Effector memory CD4-positive, alpha-beta T cell (primary cell): ENCODE results near the gene CDS2.
A peak's percentile ranks its signal among the peaks of the same experiment; 100 is the strongest.

Experiments used
- DNase-seq, 3 donors: peaks; one replicate each; pipeline ENCODE4 v3.0.0-alpha.2; 2020
- H3K27ac ChIP-seq: 2 replicates; pipeline ENCODE4 v1.7.0; 2013; ENCODE audit warnings: mild to moderate bottlenecking, low read length, moderate library complexity; ENCODE audit not compliant: insufficient read depth, poor library complexity, severe bottlenecking
- H3K27me3 ChIP-seq: replicated peaks from 2 replicates; pipeline ENCODE4 v1.7.0; 2013; ENCODE audit warnings: mild to moderate bottlenecking, low read length; ENCODE audit not compliant: insufficient read depth, control insufficient read depth, poor library complexity, severe bottlenecking
- H3K36me3 ChIP-seq: 2 replicates; pipeline ENCODE4 v1.7.0; 2013; ENCODE audit warnings: mild to moderate bottlenecking, low read length, moderate library complexity; ENCODE audit not compliant: control insufficient read depth, insufficient read depth
- H3K4me1 ChIP-seq: 2 replicates; pipeline ENCODE4 v1.7.0; 2013; ENCODE audit warnings: low read length, mild to moderate bottlenecking; ENCODE audit not compliant: control insufficient read depth, insufficient read depth, poor library complexity, severe bottlenecking
- H3K4me3 ChIP-seq: 2 replicates; pipeline ENCODE4 v1.7.0; 2013; ENCODE audit warnings: low read length, low read depth, mild to moderate bottlenecking; ENCODE audit not compliant: insufficient read depth, poor library complexity, severe bottlenecking
- H3K9me3 ChIP-seq: 2 replicates; pipeline ENCODE4 v1.7.0; 2013; ENCODE audit warnings: mild to moderate bottlenecking, low read length, moderate library complexity; ENCODE audit not compliant: control insufficient read depth

CDS2 gene

GRCh38 chr20:5198651-5198924 lies 71.8 kb downstream of the CDS2 start:
- H3K27me3 ChIP-seq, result no peaks in the 10 kb centered on the region
- H3K9me3 ChIP-seq, result no peaks in the 10 kb centered on the region
- H3K4me1 ChIP-seq, result no peaks in the 10 kb centered on the region
- H3K4me3 ChIP-seq, result no peak overlapping the region
- peaks cover 11% of the 10 kb centered on the region for H3K36me3 ChIP-seq
- H3K27ac ChIP-seq, result no peak overlapping the region
- DNase-seq, result no peak

DNA sequence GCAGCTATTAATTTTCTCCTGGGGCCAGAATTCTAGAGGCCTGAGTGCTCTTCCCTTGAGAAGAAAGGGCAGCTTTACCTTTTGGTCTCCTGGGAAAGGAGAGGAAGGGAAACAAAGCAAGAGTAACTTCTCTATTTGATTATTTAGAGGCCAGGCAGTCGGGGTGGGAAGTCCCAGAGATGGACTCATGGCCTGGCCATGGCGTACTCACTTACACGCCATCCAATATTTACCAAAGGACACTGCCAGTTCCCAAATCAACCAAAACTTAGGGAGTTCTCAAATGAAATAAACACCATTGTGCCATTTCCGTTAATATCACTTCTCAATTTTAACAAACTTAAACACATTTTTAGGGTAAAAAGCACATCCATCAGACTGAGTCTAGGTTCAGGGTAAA lies 76.6 kb downstream of the CDS2 start:
- no peak for DNase-seq
- H3K9me3 ChIP-seq, result no peaks in the 10 kb centered on the region
- H3K36me3 ChIP-seq, result peaks cover 6% of the 10 kb centered on the region
- H3K4me3 ChIP-seq, result no peak overlapping the region
- H3K27me3 ChIP-seq, result no peaks in the 10 kb centered on the region
- no peaks in the 10 kb centered on the region for H3K4me1 ChIP-seq
- H3K27ac ChIP-seq, result no peak overlapping the region

GRCh38 chr20:5205348-5206210 lies 78.8 kb downstream of the CDS2 start:
- Histone ChIP-seq H3K36me3 (no peaks in the 10 kb centered on the region), H3K4me3 (no peak overlapping the region), H3K27me3 (no peaks in the 10 kb centered on the region), H3K27ac (no peak overlapping the region), H3K9me3 (no peaks in the 10 kb centered on the region), H3K4me1 (no peaks in the 10 kb centered on the region)
- DNase-seq, result peak; percentile 17 to 40 (median 27)

- no peaks in the 10 kb centered on the region for H3K9me3 ChIP-seq
- DNase-seq, result no peak
Observed at GRCh38 chr20:5207138-5207537, 80.3 kb downstream of the CDS2 start.

GRCh38 chr20:5211803-5212714 lies 85.3 kb downstream of the CDS2 start:
- Histone ChIP-seq H3K4me3 (no peak overlapping the region), H3K36me3 (peaks cover 6% of the 10 kb centered on the region), H3K27ac (no peak overlapping the region), H3K9me3 (no peaks in the 10 kb centered on the region), H3K27me3 (no peaks in the 10 kb centered on the region), H3K4me1 (no peaks in the 10 kb centered on the region)
- no peak for DNase-seq

More at GRCh38 chr20:5207138-5207537, 80.3 kb downstream of the CDS2 start:
- H3K36me3 ChIP-seq, result peaks cover 5% of the 10 kb centered on the region
- H3K27me3 ChIP-seq, result no peaks in the 10 kb centered on the region
- H3K4me1 ChIP-seq, result no peaks in the 10 kb centered on the region
- H3K27ac ChIP-seq, result no peak overlapping the region
- no peak overlapping the region for H3K4me3 ChIP-seq

DNA sequence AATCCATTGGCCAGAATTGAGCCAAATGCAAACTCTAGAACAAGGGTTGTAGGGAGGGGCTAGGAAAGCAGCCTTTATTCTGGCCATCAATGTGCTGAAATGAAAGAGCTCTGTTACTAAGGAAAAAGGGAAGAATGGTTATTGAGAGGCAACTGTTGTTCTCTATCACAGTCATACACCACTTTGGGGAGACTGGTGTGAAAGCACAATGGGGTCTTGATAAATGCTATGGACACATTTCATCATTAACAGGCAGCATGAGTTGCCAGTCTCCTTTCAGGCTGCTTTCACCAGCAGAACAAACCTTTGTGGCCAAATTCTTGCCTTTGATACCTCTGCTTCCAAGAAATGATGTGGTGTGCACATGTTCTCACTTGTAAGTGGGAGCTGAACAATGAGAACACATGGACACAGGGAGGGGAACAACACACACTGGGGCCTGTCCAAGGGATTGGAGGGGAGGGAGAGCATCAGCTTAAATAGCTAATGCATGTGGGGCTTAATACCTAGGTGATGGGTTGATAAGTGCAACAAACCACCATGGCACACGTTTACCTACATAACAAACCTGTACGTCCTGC lies 86.2 kb downstream of the CDS2 start:
- no peaks in the 10 kb centered on the region for H3K4me1 ChIP-seq

GRCh38 chr20:5214826-5215225 lies 88.0 kb downstream of the CDS2 start:
- Histone ChIP-seq H3K36me3 (peaks cover 6% of the 10 kb centered on the region), H3K4me3 (no peak overlapping the region), H3K4me1 (no peaks in the 10 kb centered on the region), H3K9me3 (no peaks in the 10 kb centered on the region), H3K27ac (no peak overlapping the region), H3K27me3 (no peaks in the 10 kb centered on the region)
- DNase-seq, result no peak

More for the DNA sequence above, 86.2 kb downstream of the CDS2 start:
- H3K27ac ChIP-seq, result no peak overlapping the region
- no peak for DNase-seq
- no peak overlapping the region for H3K4me3 ChIP-seq
- no peaks in the 10 kb centered on the region for H3K27me3 ChIP-seq
- H3K9me3 ChIP-seq, result no peaks in the 10 kb centered on the region
- peaks cover 6% of the 10 kb centered on the region for H3K36me3 ChIP-seq

GRCh38 chr20:5215672-5216304 lies 89.0 kb downstream of the CDS2 start:
- DNase-seq, result no peak
- Histone ChIP-seq H3K4me1 (no peaks in the 10 kb centered on the region), H3K27me3 (no peaks in the 10 kb centered on the region), H3K27ac (no peak overlapping the region), H3K9me3 (no peaks in the 10 kb centered on the region), H3K36me3 (peaks cover 6% of the 10 kb centered on the region), H3K4me3 (no peak overlapping the region)

DNA sequence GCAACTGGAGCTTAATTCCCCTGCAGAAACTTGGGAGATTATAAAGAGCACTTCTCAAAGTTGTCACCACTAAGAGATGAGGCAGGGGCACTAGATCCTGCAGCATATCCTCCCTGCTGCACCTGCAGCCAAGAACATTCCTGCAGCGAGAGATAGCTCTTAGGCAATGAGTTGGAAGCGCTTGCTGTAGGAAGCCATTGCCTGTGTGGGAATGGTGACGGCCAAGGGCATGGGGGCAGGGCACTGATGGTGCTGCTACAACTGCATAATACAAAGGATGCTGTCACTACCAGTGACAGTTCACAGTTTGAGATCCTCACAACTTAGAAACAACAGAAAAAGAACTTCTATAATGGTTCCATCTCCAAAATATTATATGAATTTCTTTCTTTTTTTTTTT lies 89.9 kb downstream of the CDS2 start:
- Histone ChIP-seq H3K4me1 (no peaks in the 10 kb centered on the region), H3K27me3 (no peaks in the 10 kb centered on the region), H3K27ac (no peak overlapping the region), H3K4me3 (no peak overlapping the region), H3K9me3 (no peaks in the 10 kb centered on the region), H3K36me3 (peaks cover 6% of the 10 kb centered on the region)
- no peak for DNase-seq
